ENCODE data around the gene SCN3A. TPM values are rescaled to one million over a fixed set of nuclear protein-coding genes. Genes with fewer than 3 reads are reported as not detected.

Gene SCN3A
- total RNA-seq = not detected
- polyA plus RNA-seq = not detected

DNA sequence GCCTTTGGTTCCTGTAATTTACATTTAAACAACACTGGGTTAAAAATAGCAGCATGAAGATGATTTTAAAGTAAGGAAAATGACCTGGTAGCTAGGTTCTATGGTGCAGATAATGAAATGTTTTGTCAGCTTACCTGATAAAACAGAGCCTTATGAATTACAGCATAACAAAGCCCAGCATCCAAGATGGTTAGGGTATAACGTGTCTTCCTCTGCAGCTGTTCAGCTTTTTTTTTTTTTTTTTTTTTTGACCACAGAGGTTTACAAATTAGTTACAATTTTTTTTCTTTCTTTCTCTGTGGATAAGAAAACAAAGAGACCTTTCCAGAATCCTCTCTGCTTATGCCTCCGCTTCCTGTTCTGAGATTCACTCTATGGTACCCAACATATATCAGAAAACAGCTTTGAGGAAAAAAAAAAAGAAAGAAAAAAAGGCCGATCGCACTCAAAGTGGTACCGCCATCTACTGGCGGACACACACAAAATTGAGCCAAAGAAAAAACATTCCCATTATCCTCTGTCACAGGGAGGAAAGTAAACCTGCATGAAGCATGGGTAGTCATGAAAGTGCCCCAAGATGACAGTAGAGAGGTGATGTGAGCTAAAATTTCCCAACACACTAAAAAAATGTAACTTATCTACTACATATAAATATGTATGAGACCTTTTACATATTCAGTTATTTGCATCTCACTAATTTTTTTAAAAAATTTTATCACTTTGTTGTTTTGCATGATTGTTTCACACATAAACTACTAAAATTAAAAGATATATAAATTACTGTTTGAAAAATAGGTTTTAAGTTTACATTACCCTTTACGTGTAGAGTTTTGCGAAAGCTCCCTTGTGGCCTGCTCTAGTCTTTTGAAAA lies at the start of gene SCN3A:
TSS of gene SCN3A (minus strand) at position 362 of the 871 bp plus-strand sequence. CDS start 27,656 bp downstream, outside the sequence.
- no peaks in the 10 kb centered on the region for H3K9me3 ChIP-seq (ENCODE audit: control insufficient read depth in 1 of 2, low read length in 2 of 2)
- H3K9me3 Mint-ChIP-seq = no peaks in the 10 kb centered on the region
- H3K4me1 Mint-ChIP-seq = peaks cover 0 to 3% (median 0%) of the 10 kb centered on the region in 4 donors
- no peaks in the 10 kb centered on the region for H3K27me3 ChIP-seq (ENCODE audit: insufficient read depth, low read length)
- DNase-seq = no peak
- intact Hi-C loops (cut with micrococcal nuclease) = no loop called here
- H3K4me3 Mint-ChIP-seq = peak within 1 kb of the TSS in 2 of 8 donors; percentile 50 to 52
- ChIA-PET POLR2A (ENCODE audit: partially characterized antibody) (no interaction called here), CTCF (ENCODE audit: partially characterized antibody) (interaction anchor here (0.6 to 1.4 kb wide), 3 partner anchors 13 to 95 kb away, joined by 3 to 4 read pairs (median 3); no protein-coding TSS in a partner anchor)
- H3K27ac ChIP-seq (ENCODE audit: low read depth, low read length) = no peak within 1 kb of the TSS
- no peaks in the 10 kb centered on the region for H3K36me3 Mint-ChIP-seq
- H3K4me1 ChIP-seq (ENCODE audit: insufficient read depth, low read length) = no peaks in the 10 kb centered on the region
- no peaks in the 10 kb centered on the region for H3K36me3 ChIP-seq (ENCODE audit: insufficient read depth, low read length)
- H3K4me3 ChIP-seq (ENCODE audit: low read length in 2 of 2) = no peak within 1 kb of the TSS
- H3K27ac Mint-ChIP-seq = no peak within 1 kb of the TSS
- peaks cover 0 to 4% of the 10 kb centered on the region in 2 donors for H3K27me3 Mint-ChIP-seq

DNA sequence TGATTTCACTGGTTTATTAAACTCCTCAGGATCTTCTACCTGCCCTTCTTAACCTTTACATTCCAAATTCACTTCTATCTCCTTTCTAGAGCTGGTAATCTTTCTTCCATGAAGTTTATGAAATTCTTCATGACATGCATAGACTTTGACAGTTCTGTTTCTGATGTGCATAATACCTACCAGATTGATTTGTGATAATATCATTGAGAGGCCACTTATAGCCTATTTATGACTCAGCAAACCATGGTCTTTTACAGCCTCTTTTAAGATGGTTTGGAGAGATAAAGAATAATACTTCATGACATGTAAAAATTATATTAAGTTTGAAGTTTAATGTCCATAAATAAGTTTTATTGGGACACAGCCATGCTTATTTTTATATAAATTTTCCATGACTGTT lies 49.3 kb upstream of the SCN3A start:
- H3K9me3 ChIP-seq (ENCODE audit: control insufficient read depth in 1 of 2, low read length in 2 of 2) = no peaks in the 10 kb centered on the region
- H3K36me3 ChIP-seq (ENCODE audit: insufficient read depth, low read length) = no peaks in the 10 kb centered on the region
- POLR2A ChIA-PET (ENCODE audit: partially characterized antibody) = no interaction called here
- H3K36me3 Mint-ChIP-seq = no peaks in the 10 kb centered on the region
- no peak overlapping the region for H3K4me3 ChIP-seq (ENCODE audit: low read length in 2 of 2)
- H3K27me3 ChIP-seq (ENCODE audit: insufficient read depth, low read length) = no peaks in the 10 kb centered on the region
- no peak for DNase-seq
- H3K4me1 Mint-ChIP-seq = no peaks in the 10 kb centered on the region
- H3K27ac ChIP-seq (ENCODE audit: low read depth, low read length) = no peak overlapping the region
- H3K27me3 Mint-ChIP-seq = peaks cover 0 to 1% of the 10 kb centered on the region in 2 donors
- CTCF ChIA-PET (ENCODE audit: partially characterized antibody) = no interaction called here
- no peaks in the 10 kb centered on the region for H3K9me3 Mint-ChIP-seq
- no peaks in the 10 kb centered on the region for H3K4me1 ChIP-seq (ENCODE audit: insufficient read depth, low read length)
- no peak overlapping the region for H3K27ac Mint-ChIP-seq
- no peak overlapping the region for H3K4me3 Mint-ChIP-seq
- intact Hi-C loops (cut with micrococcal nuclease) = no loop called here

DNA sequence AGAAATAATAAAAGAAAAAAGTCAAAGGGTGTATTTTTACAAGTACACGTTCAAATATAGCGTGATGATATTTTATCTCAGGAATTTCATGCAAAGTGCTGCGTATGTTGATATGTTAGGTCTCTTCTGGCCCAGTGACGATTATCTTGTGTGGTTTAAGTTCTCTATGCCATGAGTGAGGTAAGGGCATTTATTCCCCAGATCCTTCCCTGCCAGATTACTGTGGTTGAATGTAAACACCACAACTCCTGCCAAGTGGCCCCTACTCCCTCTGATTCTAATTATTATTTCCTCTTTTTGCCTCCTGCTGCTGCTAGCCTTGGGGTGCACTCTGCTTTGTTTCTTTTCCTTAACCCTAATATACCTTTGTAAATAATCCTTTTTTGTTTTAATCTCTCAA lies 47.5 kb upstream of the SCN3A start:
- no peak overlapping the region for H3K4me3 ChIP-seq (ENCODE audit: low read length in 2 of 2)
- no peaks in the 10 kb centered on the region for H3K4me1 ChIP-seq (ENCODE audit: insufficient read depth, low read length)
- no peaks in the 10 kb centered on the region for H3K4me1 Mint-ChIP-seq
- no peak for DNase-seq
- H3K4me3 Mint-ChIP-seq = no peak overlapping the region
- intact Hi-C loops (cut with micrococcal nuclease) = no loop called here
- ChIA-PET CTCF (ENCODE audit: partially characterized antibody) (no interaction called here), POLR2A (ENCODE audit: partially characterized antibody) (no interaction called here)
- no peaks in the 10 kb centered on the region for H3K9me3 Mint-ChIP-seq
- no peaks in the 10 kb centered on the region for H3K36me3 ChIP-seq (ENCODE audit: insufficient read depth, low read length)
- H3K27me3 ChIP-seq (ENCODE audit: insufficient read depth, low read length) = no peaks in the 10 kb centered on the region
- no peaks in the 10 kb centered on the region for H3K9me3 ChIP-seq (ENCODE audit: control insufficient read depth in 1 of 2, low read length in 2 of 2)
- no peak overlapping the region for H3K27ac Mint-ChIP-seq
- H3K27ac ChIP-seq (ENCODE audit: low read depth, low read length) = no peak overlapping the region
- no peaks in the 10 kb centered on the region for H3K36me3 Mint-ChIP-seq
- no peaks in the 10 kb centered on the region for H3K27me3 Mint-ChIP-seq

- H3K9me3 ChIP-seq (ENCODE audit: control insufficient read depth in 1 of 2, low read length in 2 of 2) = no peaks in the 10 kb centered on the region
- H3K27me3 ChIP-seq (ENCODE audit: insufficient read depth, low read length) = no peaks in the 10 kb centered on the region
- no peak overlapping the region for H3K4me3 Mint-ChIP-seq
- ChIA-PET POLR2A (ENCODE audit: partially characterized antibody) (no interaction called here), CTCF (ENCODE audit: partially characterized antibody) (no interaction called here)
- no peaks in the 10 kb centered on the region for H3K4me1 ChIP-seq (ENCODE audit: insufficient read depth, low read length)
- no peak overlapping the region for H3K4me3 ChIP-seq (ENCODE audit: low read length in 2 of 2)
- H3K27me3 Mint-ChIP-seq = no peaks in the 10 kb centered on the region
- no peak overlapping the region for H3K27ac ChIP-seq (ENCODE audit: low read depth, low read length)
- H3K36me3 ChIP-seq (ENCODE audit: insufficient read depth, low read length) = no peaks in the 10 kb centered on the region
- no peak for DNase-seq
- H3K36me3 Mint-ChIP-seq = no peaks in the 10 kb centered on the region
- intact Hi-C loops (cut with micrococcal nuclease) = no loop called here
- H3K9me3 Mint-ChIP-seq = peaks cover 0 to 2% (median 0%) of the 10 kb centered on the region in 8 donors
- H3K4me1 Mint-ChIP-seq = peaks cover 0 to 2% (median 0%) of the 10 kb centered on the region in 4 donors
- no peak overlapping the region for H3K27ac Mint-ChIP-seq
These were observed 44.4 kb upstream of the SCN3A start for GRCh38 chr2:165248238-165248637.

GRCh38 chr2:165245081-165245793 lies 41.4 kb upstream of the SCN3A start:
- no peaks in the 10 kb centered on the region for H3K36me3 Mint-ChIP-seq
- no peaks in the 10 kb centered on the region for H3K4me1 ChIP-seq (ENCODE audit: insufficient read depth, low read length)
- no peak for DNase-seq
- peaks cover 0 to 2% (median 0%) of the 10 kb centered on the region in 8 donors for H3K9me3 Mint-ChIP-seq
- H3K27ac ChIP-seq (ENCODE audit: low read depth, low read length) = no peak overlapping the region
- H3K9me3 ChIP-seq (ENCODE audit: control insufficient read depth in 1 of 2, low read length in 2 of 2) = no peaks in the 10 kb centered on the region
- intact Hi-C loops (cut with micrococcal nuclease) = no loop called here
- H3K4me1 Mint-ChIP-seq = peaks cover 0 to 2% (median 0%) of the 10 kb centered on the region in 4 donors
- POLR2A ChIA-PET (ENCODE audit: partially characterized antibody) = no interaction called here
- H3K27ac Mint-ChIP-seq = no peak overlapping the region
- CTCF ChIA-PET (ENCODE audit: partially characterized antibody) = no interaction called here
- H3K36me3 ChIP-seq (ENCODE audit: insufficient read depth, low read length) = no peaks in the 10 kb centered on the region
- H3K4me3 Mint-ChIP-seq = no peak overlapping the region
- no peaks in the 10 kb centered on the region for H3K27me3 Mint-ChIP-seq
- H3K4me3 ChIP-seq (ENCODE audit: low read length in 2 of 2) = no peak overlapping the region
- H3K27me3 ChIP-seq (ENCODE audit: insufficient read depth, low read length) = no peaks in the 10 kb centered on the region

GRCh38 chr2:165240916-165241315 lies 37.1 kb upstream of the SCN3A start:
- intact Hi-C loops (cut with micrococcal nuclease) = no loop called here
- no peaks in the 10 kb centered on the region for H3K27me3 ChIP-seq (ENCODE audit: insufficient read depth, low read length)
- no peak for DNase-seq
- H3K27ac Mint-ChIP-seq = no peak overlapping the region
- H3K4me3 Mint-ChIP-seq = no peak overlapping the region
- ChIA-PET CTCF (ENCODE audit: partially characterized antibody) (no interaction called here), POLR2A (ENCODE audit: partially characterized antibody) (no interaction called here)
- peaks cover 0 to 2% (median 0%) of the 10 kb centered on the region in 8 donors for H3K9me3 Mint-ChIP-seq
- no peaks in the 10 kb centered on the region for H3K4me1 ChIP-seq (ENCODE audit: insufficient read depth, low read length)
- H3K4me3 ChIP-seq (ENCODE audit: low read length in 2 of 2) = no peak overlapping the region
- peaks cover 0 to 2% (median 0%) of the 10 kb centered on the region in 4 donors for H3K4me1 Mint-ChIP-seq
- H3K9me3 ChIP-seq (ENCODE audit: control insufficient read depth in 1 of 2, low read length in 2 of 2) = no peaks in the 10 kb centered on the region
- H3K36me3 ChIP-seq (ENCODE audit: insufficient read depth, low read length) = no peaks in the 10 kb centered on the region
- H3K27me3 Mint-ChIP-seq = no peaks in the 10 kb centered on the region
- no peak overlapping the region for H3K27ac ChIP-seq (ENCODE audit: low read depth, low read length)
- H3K36me3 Mint-ChIP-seq = no peaks in the 10 kb centered on the region

- intact Hi-C loops (cut with micrococcal nuclease) = no loop called here
- CTCF ChIA-PET (ENCODE audit: partially characterized antibody) = interaction anchor here (1.3 kb wide), 1 partner anchor 634 kb away, joined by 4 read pairs; no protein-coding TSS in a partner anchor
- H3K27ac Mint-ChIP-seq = no peak overlapping the region
These were observed 36.1 kb upstream of the SCN3A start for GRCh38 chr2:165239856-165240515.

More at GRCh38 chr2:165239856-165240515, 36.1 kb upstream of the SCN3A start:
- H3K4me3 ChIP-seq (ENCODE audit: low read length in 2 of 2) = no peak overlapping the region
- H3K36me3 ChIP-seq (ENCODE audit: insufficient read depth, low read length) = no peaks in the 10 kb centered on the region
- no peak for DNase-seq
- Mint-ChIP-seq H3K27me3 (peaks cover 0 to 3% of the 10 kb centered on the region in 2 donors), H3K4me3 (no peak overlapping the region), H3K4me1 (no peaks in the 10 kb centered on the region), H3K36me3 (no peaks in the 10 kb centered on the region), H3K9me3 (peaks cover 0 to 5% (median 0%) of the 10 kb centered on the region in 8 donors)
- H3K4me1 ChIP-seq (ENCODE audit: insufficient read depth, low read length) = no peaks in the 10 kb centered on the region
- no peak overlapping the region for H3K27ac ChIP-seq (ENCODE audit: low read depth, low read length)
- no peaks in the 10 kb centered on the region for H3K9me3 ChIP-seq (ENCODE audit: control insufficient read depth in 1 of 2, low read length in 2 of 2)
- POLR2A ChIA-PET (ENCODE audit: partially characterized antibody) = no interaction called here
- no peaks in the 10 kb centered on the region for H3K27me3 ChIP-seq (ENCODE audit: insufficient read depth, low read length)
